PC-9 (cell line): ENCODE measurements around the gene HIPK4. TPM values are rescaled to one million over a fixed set of nuclear protein-coding genes. Genes with fewer than 3 reads are reported as not detected.

ENCODE experiments used
- BruUV-seq: library from RNA; stranded (reverse); fragments of 400-500 nt; replicated peaks from 2 replicates; lab custom pipeline; 2021; lab: Mats Ljungman, UMichigan
- CTCF ChIA-PET: fragments of 300-600 bp; sonication (Branson Sonifier 250); formaldehyde crosslinking; loops from one replicate; lab custom pipeline; 2022; ENCODE audit warnings: antibody characterized with exemption; lab: Charles Lee
- POLR2A ChIA-PET: fragments of 300-600 bp; sonication (Branson Sonifier 250); formaldehyde crosslinking; loops from one replicate; lab custom pipeline; 2022; ENCODE audit warnings: antibody characterized with exemption; ENCODE audit not compliant: unreplicated experiment; lab: Charles Lee
- DNase-seq, 2 experiments: peaks; one replicate each; pipeline versions ENCODE4 v3.0.0 to v3.0.0-alpha.2; 2015 to 2022; ENCODE audit warnings: mixed read lengths in 1 of 2
- H2AFZ ChIP-seq: fragments of 200-600 bp; sonication (generic); 2 replicates; pipeline ENCODE4 v1.8.1; 2017; ENCODE audit warnings: antibody characterized with exemption
- H3F3A ChIP-seq: fragments of 200-600 bp; sonication (generic); 2 replicates; pipeline ENCODE4 v1.8.1; 2017; ENCODE audit warnings: antibody characterized with exemption, mild to moderate bottlenecking, low read depth; ENCODE audit not compliant: insufficient read depth
- H3K27ac ChIP-seq: fragments of 200-600 bp; sonication (generic); 2 replicates; pipeline ENCODE4 v1.6.1; 2016; ENCODE audit warnings: mixed run types
- H3K27me3 ChIP-seq: fragments of 200-600 bp; sonication (generic); 2 replicates; pipeline ENCODE4 v1.6.1; 2016; ENCODE audit warnings: low read depth, mixed run types; ENCODE audit not compliant: insufficient read depth
- H3K36me3 ChIP-seq: fragments of 200-600 bp; sonication (generic); 2 replicates; pipeline ENCODE4 v1.6.1; 2016; ENCODE audit warnings: low read depth, mixed run types
- H3K4me1 ChIP-seq: fragments of 200-600 bp; sonication (generic); replicated peaks from 2 replicates; pipeline ENCODE4 v1.6.1; 2016; ENCODE audit warnings: mixed run types; ENCODE audit not compliant: insufficient read depth
- H3K4me2 ChIP-seq: fragments of 200-600 bp; sonication (generic); 2 replicates; pipeline ENCODE4 v1.6.1; 2017; ENCODE audit warnings: mixed run types
- H3K4me3 ChIP-seq: fragments of 200-600 bp; sonication (generic); 2 replicates; pipeline ENCODE4 v1.6.1; 2016; ENCODE audit warnings: mixed run types
- H3K79me2 ChIP-seq: fragments of 200-600 bp; sonication (generic); 2 replicates; pipeline ENCODE4 v1.6.1; 2017; ENCODE audit warnings: low read depth, mixed run types
- H3K9me2 ChIP-seq: fragments of 200-600 bp; sonication (generic); 2 replicates; pipeline ENCODE4 v1.8.1; 2017; ENCODE audit warnings: mild to moderate bottlenecking; ENCODE audit not compliant: insufficient read depth
- H3K9me3 ChIP-seq: fragments of 200-600 bp; sonication (generic); 2 replicates; pipeline ENCODE4 v1.8.1; 2016; ENCODE audit warnings: low read depth; ENCODE audit not compliant: insufficient read depth
- H4K20me1 ChIP-seq: fragments of 200-600 bp; sonication (generic); 2 replicates; pipeline ENCODE4 v1.8.1; 2017; ENCODE audit not compliant: insufficient read depth
- EZH2 ChIP-seq: fragments of 200-600 bp; sonication (generic); IDR thresholded peaks from 2 replicates; pipeline ENCODE4 v1.8.0; 2017; ENCODE audit warnings: antibody characterized with exemption, low read depth
- intact Hi-C: fragments of 100-400 bp; cut with micrococcal nuclease; formaldehyde crosslinking; loops from one replicate; pipeline ENCODE4 v1.10.0; 2022; ENCODE audit not compliant: unreplicated experiment
- total RNA-seq: library from RNA; stranded (reverse); gene quantifications from 2 replicates; pipeline ENCODE4 v1.2.3, GENCODE V29; 2021
- TF ChIP-seq, protein P1 (sequence below): fragments of 200-600 bp; sonication (generic); conservative IDR thresholded peaks from 2 replicates; pipeline ENCODE4 v1.6.1; 2017; ENCODE audit warnings: mixed run types, antibody characterized with exemption, mild to moderate bottlenecking, moderate library complexity

The HIPK4 gene
- total RNA-seq, 1 experiment from 2014 or later = 0.37 TPM

DNA sequence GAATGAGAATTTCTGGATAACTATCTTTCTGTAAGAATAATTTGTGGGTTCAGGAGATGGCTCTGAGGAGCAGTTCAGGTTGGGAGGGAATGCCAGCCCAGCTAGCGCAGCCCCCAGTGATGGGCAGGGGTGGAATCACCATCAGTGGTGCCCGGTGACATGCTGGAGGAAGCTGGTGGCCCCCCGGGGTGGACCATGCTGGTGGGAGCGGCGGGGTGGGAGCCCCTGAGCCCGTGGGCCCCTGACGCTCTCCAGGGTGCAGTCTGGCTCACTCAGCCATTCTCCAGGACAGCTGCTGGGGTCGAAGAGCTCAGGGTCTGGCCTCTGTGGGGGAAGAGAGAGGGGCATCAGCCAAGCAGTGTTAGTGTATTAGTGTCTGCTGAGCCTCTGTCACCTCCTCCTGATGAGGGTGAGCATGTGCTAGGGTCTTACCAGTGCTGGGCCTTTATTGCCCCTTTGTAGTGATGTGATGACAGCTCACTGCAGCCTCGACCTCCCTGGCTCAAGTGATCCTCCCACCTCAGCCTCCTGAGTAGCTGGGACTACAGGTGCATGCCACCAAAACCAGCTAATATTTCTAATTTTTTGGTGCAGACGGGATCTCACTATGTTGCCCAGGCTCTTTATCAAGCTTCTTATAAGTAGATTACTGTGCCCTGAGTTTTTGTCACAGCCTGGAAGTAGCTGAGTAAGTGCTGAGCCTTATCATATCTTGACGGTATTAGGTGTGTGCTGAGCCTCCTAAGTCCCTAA lies 10.4 kb downstream of the HIPK4 start:
- BruUV-seq = no TSS peak
- Histone ChIP-seq H2AFZ (no peak overlapping the region), H3K4me3 (no peak overlapping the region), H3K79me2 (no peaks in the 10 kb centered on the region), H3K27ac (no peak overlapping the region), H3K4me2 (no peak overlapping the region), H3K9me2 (no peaks in the 10 kb centered on the region), H3K27me3 (no peaks in the 10 kb centered on the region), H3K9me3 (no peaks in the 10 kb centered on the region), H3K4me1 (no peaks in the 10 kb centered on the region), H3F3A (no peaks in the 10 kb centered on the region), H3K36me3 (no peaks in the 10 kb centered on the region), H4K20me1 (no peaks in the 10 kb centered on the region)
- TF ChIP-seq EZH2 = no peak
- TF ChIP-seq, protein P1, sequence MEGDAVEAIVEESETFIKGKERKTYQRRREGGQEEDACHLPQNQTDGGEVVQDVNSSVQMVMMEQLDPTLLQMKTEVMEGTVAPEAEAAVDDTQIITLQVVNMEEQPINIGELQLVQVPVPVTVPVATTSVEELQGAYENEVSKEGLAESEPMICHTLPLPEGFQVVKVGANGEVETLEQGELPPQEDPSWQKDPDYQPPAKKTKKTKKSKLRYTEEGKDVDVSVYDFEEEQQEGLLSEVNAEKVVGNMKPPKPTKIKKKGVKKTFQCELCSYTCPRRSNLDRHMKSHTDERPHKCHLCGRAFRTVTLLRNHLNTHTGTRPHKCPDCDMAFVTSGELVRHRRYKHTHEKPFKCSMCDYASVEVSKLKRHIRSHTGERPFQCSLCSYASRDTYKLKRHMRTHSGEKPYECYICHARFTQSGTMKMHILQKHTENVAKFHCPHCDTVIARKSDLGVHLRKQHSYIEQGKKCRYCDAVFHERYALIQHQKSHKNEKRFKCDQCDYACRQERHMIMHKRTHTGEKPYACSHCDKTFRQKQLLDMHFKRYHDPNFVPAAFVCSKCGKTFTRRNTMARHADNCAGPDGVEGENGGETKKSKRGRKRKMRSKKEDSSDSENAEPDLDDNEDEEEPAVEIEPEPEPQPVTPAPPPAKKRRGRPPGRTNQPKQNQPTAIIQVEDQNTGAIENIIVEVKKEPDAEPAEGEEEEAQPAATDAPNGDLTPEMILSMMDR = no peak
- intact Hi-C loops = no loop called here
- POLR2A ChIA-PET = no interaction called here
- CTCF ChIA-PET = no interaction called here
- no peak for DNase-seq

GRCh38 chr19:40378509-40378908 lies 11.5 kb downstream of the HIPK4 start:
- BruUV-seq = no TSS peak

DNA sequence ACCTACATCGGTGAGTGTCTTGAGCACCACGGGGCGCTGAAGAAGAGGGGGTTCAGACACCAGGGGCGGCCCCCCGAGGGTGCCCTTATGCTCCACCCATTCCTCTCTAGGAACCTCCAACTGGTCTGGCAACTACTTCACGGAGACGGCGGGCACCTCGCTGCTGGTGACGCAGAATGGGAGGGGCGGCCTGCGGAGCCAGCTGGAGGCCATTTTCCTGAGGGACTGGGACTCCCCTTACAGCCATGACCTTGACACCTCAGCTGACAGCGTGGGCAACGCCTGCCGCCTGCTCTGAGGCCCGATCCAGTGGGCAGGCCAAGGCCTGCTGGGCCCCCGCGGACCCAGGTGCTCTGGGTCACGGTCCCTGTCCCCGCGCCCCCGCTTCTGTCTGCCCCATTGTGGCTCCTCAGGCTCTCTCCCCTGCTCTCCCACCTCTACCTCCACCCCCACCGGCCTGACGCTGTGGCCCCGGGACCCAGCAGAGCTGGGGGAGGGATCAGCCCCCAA lies 12.1 kb downstream of the HIPK4 start:
- Histone ChIP-seq H3K9me3 (no peaks in the 10 kb centered on the region), H3K36me3 (no peaks in the 10 kb centered on the region), H3K4me2 (no peak overlapping the region), H3K27me3 (no peaks in the 10 kb centered on the region), H3K4me1 (no peaks in the 10 kb centered on the region), H3K9me2 (no peaks in the 10 kb centered on the region), H3F3A (no peaks in the 10 kb centered on the region), H3K27ac (no peak overlapping the region), H2AFZ (no peak overlapping the region), H3K79me2 (no peaks in the 10 kb centered on the region), H3K4me3 (no peak overlapping the region), H4K20me1 (no peaks in the 10 kb centered on the region)
- BruUV-seq = TSS peak; percentile 72
- no peak for DNase-seq
- intact Hi-C loops = no loop called here
- CTCF ChIA-PET = no interaction called here
- TF ChIP-seq EZH2 = no peak
- TF ChIP-seq, protein P1 = no peak
- POLR2A ChIA-PET = no interaction called here

More at GRCh38 chr19:40378509-40378908, 11.5 kb downstream of the HIPK4 start:
- H3K79me2 ChIP-seq = no peaks in the 10 kb centered on the region
- intact Hi-C loops = no loop called here
- ChIA-PET POLR2A (no interaction called here), CTCF (no interaction called here)
- H3F3A ChIP-seq = no peaks in the 10 kb centered on the region
- H2AFZ ChIP-seq = no peak overlapping the region
- H3K27me3 ChIP-seq = no peaks in the 10 kb centered on the region
- H4K20me1 ChIP-seq = no peaks in the 10 kb centered on the region
- no peak for TF ChIP-seq EZH2
- TF ChIP-seq, protein P1 = no peak
- no peak overlapping the region for H3K27ac ChIP-seq
- H3K9me3 ChIP-seq = no peaks in the 10 kb centered on the region
- H3K4me2 ChIP-seq = no peak overlapping the region
- no peaks in the 10 kb centered on the region for H3K4me1 ChIP-seq
- H3K4me3 ChIP-seq = no peak overlapping the region
- no peaks in the 10 kb centered on the region for H3K9me2 ChIP-seq
- no peaks in the 10 kb centered on the region for H3K36me3 ChIP-seq
- DNase-seq = no peak
